Right lobe of liver (tissue), 6 donors: ENCODE data around the gene TRAPPC12. TPM values are rescaled to one million over a fixed set of nuclear protein-coding genes. Genes with fewer than 3 reads are reported as not detected.

Experiments
- ATAC-seq, 4 donors: fragments of 200-7000 bp; cut with Tn5 transposase; one replicate each; pipeline ENCODE4 v1.9.1; 2020; ENCODE audit warnings: mild to moderate bottlenecking in 4 of 4, moderate library complexity in 4 of 4
- DNase-seq, 3 donors: peaks; one replicate each; pipeline ENCODE4 v3.0.0-alpha.2; 2020
- H3K27ac ChIP-seq, 3 donors: fragments of 200-600 bp; one replicate each; pipeline ENCODE4 v1.8.0; 2022
- H3K27me3 ChIP-seq, 2 donors: fragments of 200-600 bp; one replicate each; pipeline ENCODE4 v1.8.0; 2022
- H3K36me3 ChIP-seq, 4 donors: fragments of 200-600 bp; sonication (generic) in 1 of 4; one replicate each; pipeline versions ENCODE4 v1.5.1 to v1.8.0; 2017 to 2022; ENCODE audit warnings: control low read depth in 1 of 4
- H3K4me1 ChIP-seq, 4 donors: fragments of 200-600 bp; sonication (generic) in 1 of 4; one replicate each; pipeline versions ENCODE4 v1.5.1 to v1.8.0; 2017 to 2022; ENCODE audit warnings: control low read depth in 1 of 4
- H3K4me3 ChIP-seq, 3 donors: fragments of 200-600 bp; one replicate each; pipeline ENCODE4 v1.8.0; 2022
- H3K9me3 ChIP-seq, 4 donors: fragments of 200-600 bp; sonication (generic) in 1 of 4; one replicate each; pipeline versions ENCODE4 v1.5.1 to v1.8.0; 2017 to 2022; ENCODE audit warnings: control low read depth in 1 of 4
- CTCF ChIP-seq, 4 donors: fragments of 200-600 bp in 3 of 4; fragments of 450-650 bp in 1 of 4; IDR thresholded peaks; one replicate each; pipeline versions ENCODE4 v1.5.1 to v1.8.0; 2016 to 2022; ENCODE audit warnings: antibody characterized with exemption in 4 of 4, mild to moderate bottlenecking in 2 of 4
- POLR2A ChIP-seq: fragments of 450-650 bp; IDR thresholded peaks from one replicate; pipeline ENCODE4 v1.6.1; 2017; ENCODE audit warnings: antibody characterized with exemption, mild to moderate bottlenecking
- WGBS: methylation state at CpG from one replicate; pipeline ENCODE4 v1.1.6; 2018; ENCODE audit warnings: low coverage, low lambda C conversion rate; ENCODE audit not compliant: insufficient coverage; ENCODE audit errors: missing lambda C conversion rate; 5-methylcytosine and 5-hydroxymethylcytosine counted together
- intact Hi-C, 2 donors: fragments of 100-400 bp; cut with DNase I; formaldehyde crosslinking; loops; one replicate each; pipeline versions ENCODE4 v1.11.2 to v1.14.1; 2022
- total RNA-seq, 6 experiments: library from RNA; depleted of rRNA in 2 of 6; stranded (reverse); fragments of >200 nt in 2 of 6; fragmentation: NEBNext Ultra II Directional in 3 of 6; extraction: Animal tissue kit (Norgen Biotek cat#: 25700) in 3 of 6; gene quantifications; one replicate each; pipeline versions ENCODE4 v1.1.0 to v1.2.4, GENCODE V29; 2016 to 2023
- donor health status: DM: no; HTN: yes; CAD: no.
- donor health status: DM: no; HTN: no; CAD: no.
- donor health status: DM: no; HTN: no; CAD: no.
- donor health status: DM: no; HTN: yes; CAD: no.
- donor health status: DM: no; HTN: yes; CAD: no.

TRAPPC12 gene
- total RNA-seq, 6 experiments from 2014 or later = 39.2 to 92.4 (median 47.8) TPM

GRCh38 chr2:3405876-3406275 lies 26.4 kb downstream of the TRAPPC12 start:
- WGBS = 89% methylated on average over 5 of the region's 7 CpGs
- no peak for ATAC-seq
- TF ChIP-seq POLR2A = no peak
- no peak for TF ChIP-seq CTCF (IDR thresholded peaks at IDR 0.05)
- no peak for DNase-seq
- Histone ChIP-seq H3K4me1 (no peaks in the 10 kb centered on the region), H3K9me3 (no peaks in the 10 kb centered on the region), H3K27me3 (no peaks in the 10 kb centered on the region), H3K4me3 (no peak overlapping the region), H3K36me3 (peaks cover 0 to 25% (median 5%) of the 10 kb centered on the region in 4 donors), H3K27ac (no peak overlapping the region)
- intact Hi-C loops = no loop called here

- TF ChIP-seq POLR2A (no peak), CTCF (IDR thresholded peaks at IDR 0.05) (no peak)
- intact Hi-C loops = no loop called here
- H3K9me3 ChIP-seq = no peaks in the 10 kb centered on the region
- no peaks in the 10 kb centered on the region for H3K27me3 ChIP-seq
- no peak overlapping the region for H3K4me3 ChIP-seq
- ATAC-seq (no peak), DNase-seq (no peak)
- H3K4me1 ChIP-seq = no peaks in the 10 kb centered on the region
- H3K27ac ChIP-seq = no peak overlapping the region
- peaks cover 0 to 18% (median 5%) of the 10 kb centered on the region in 4 donors for H3K36me3 ChIP-seq
- 91% methylated on average over 3 of the region's 3 CpGs for WGBS
Measured at GRCh38 chr2:3406501-3406900, 27.0 kb downstream of the TRAPPC12 start.

GRCh38 chr2:3408781-3409180 lies 29.3 kb downstream of the TRAPPC12 start:
- WGBS = 90% methylated on average over 3 of the region's 13 CpGs
- Histone ChIP-seq H3K36me3 (peaks cover 0 to 4% (median 0%) of the 10 kb centered on the region in 4 donors), H3K4me1 (no peaks in the 10 kb centered on the region), H3K27ac (no peak overlapping the region), H3K9me3 (no peaks in the 10 kb centered on the region), H3K4me3 (no peak overlapping the region), H3K27me3 (no peaks in the 10 kb centered on the region)
- DNase-seq (no peak), ATAC-seq (no peak)
- intact Hi-C loops = no loop called here
- TF ChIP-seq POLR2A = no peak
- TF ChIP-seq CTCF (IDR thresholded peaks at IDR 0.05) = no peak

- DNase-seq (no peak), ATAC-seq (no peak)
- TF ChIP-seq POLR2A (no peak), CTCF (IDR thresholded peaks at IDR 0.05) (no peak)
- WGBS = 91% methylated on average over 11 of the region's 12 CpGs
- intact Hi-C loops = no loop called here
- H3K27me3 ChIP-seq = no peaks in the 10 kb centered on the region
- no peak overlapping the region for H3K4me3 ChIP-seq
- no peaks in the 10 kb centered on the region for H3K4me1 ChIP-seq
- H3K36me3 ChIP-seq = peaks cover 0 to 6% (median 0%) of the 10 kb centered on the region in 4 donors
- H3K9me3 ChIP-seq = no peaks in the 10 kb centered on the region
- H3K27ac ChIP-seq = no peak overlapping the region
Measured at GRCh38 chr2:3409627-3410170, 30.2 kb downstream of the TRAPPC12 start.

DNA sequence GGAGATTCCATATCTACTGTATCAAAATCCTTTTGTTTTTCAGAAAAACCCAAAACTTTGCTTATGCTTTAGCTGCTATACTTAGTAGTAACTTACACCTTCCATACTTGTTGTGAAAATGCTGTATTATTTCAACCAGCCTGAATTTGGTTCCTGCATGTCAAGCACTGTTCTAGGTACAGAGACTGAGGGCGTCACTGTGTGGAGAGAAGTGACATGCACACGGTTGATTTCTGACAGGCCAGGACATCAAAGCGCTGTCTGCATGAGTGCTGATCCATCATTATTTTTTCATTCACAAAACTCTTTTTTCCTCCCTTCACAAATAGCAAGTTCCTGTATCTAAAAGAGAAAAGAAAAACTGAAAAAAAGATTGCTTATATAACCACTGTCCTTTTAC lies 31.6 kb downstream of the TRAPPC12 start:
- intact Hi-C loops = no loop called here
- no peak overlapping the region for H3K4me3 ChIP-seq
- TF ChIP-seq POLR2A (no peak), CTCF (IDR thresholded peaks at IDR 0.05) (no peak)
- DNase-seq (no peak), ATAC-seq (no peak)
- no peaks in the 10 kb centered on the region for H3K4me1 ChIP-seq
- no peaks in the 10 kb centered on the region for H3K27me3 ChIP-seq
- WGBS = 92% methylated on average over 3 of the region's 3 CpGs
- no peaks in the 10 kb centered on the region for H3K9me3 ChIP-seq
- no peak overlapping the region for H3K27ac ChIP-seq
- peaks cover 0 to 10% (median 0%) of the 10 kb centered on the region in 4 donors for H3K36me3 ChIP-seq
